GM12878 (cell line): ENCODE data around the gene PARG. TPM values are rescaled to one million over a fixed set of nuclear protein-coding genes. Genes with fewer than 3 reads are reported as not detected.
"Not testable (repeated sequence)": the region's sequence is repeated elsewhere in the genome, so short reads cannot be mapped to it uniquely, and the experiment has no call there.

Experiments used
- ATAC-seq: fragments of 200-7000 bp; cut with Tn5 transposase; 3 replicates; pipeline ENCODE4 v1.9.1; 2020; ENCODE audit warnings: mild to moderate bottlenecking, moderate library complexity
- BruUV-seq: library from RNA; stranded (reverse); fragments of 400-500 nt; replicated peaks from 2 replicates; lab custom pipeline; 2021; lab: Mats Ljungman, UMichigan
- CTCF ChIA-PET: fragments of 300-600 bp; sonication (Branson Sonifier 250); formaldehyde crosslinking; extraction: SDS; loops from one replicate; lab custom pipeline; 2021; ENCODE audit warnings: inconsistent platforms; lab: Yijun Ruan, JAX
- POLR2A ChIA-PET: fragments of 350-600 bp; formaldehyde crosslinking; extraction: SDS; loops from one replicate; lab custom pipeline; 2021; ENCODE audit warnings: inconsistent platforms; lab: Charles Lee
- RAD21 ChIA-PET: fragments of 300-600 bp; sonication (Branson Sonifier 250); formaldehyde crosslinking; loops from one replicate; lab custom pipeline; 2023; ENCODE audit warnings: antibody characterized with exemption; ENCODE audit not compliant: unreplicated experiment; lab: Charles Lee
- SMC1A ChIA-PET: fragments of 300-600 bp; sonication (Branson Sonifier 250); formaldehyde crosslinking; loops from one replicate; lab custom pipeline; 2023; ENCODE audit not compliant: unreplicated experiment, uncharacterized antibody; lab: Charles Lee
- DNase-seq: peaks from one replicate; pipeline ENCODE4 v3.0.0-alpha.2; 2011; ENCODE audit warnings: low read depth, low spot score
- FAIRE-seq: peaks from 3 replicates; lab custom pipeline; 2011; peaks lifted over from hg19 to GRCh38; lab: Jason Lieb, UNC
- H2AFZ ChIP-seq: 2 replicates; pipeline ENCODE4 v1.6.0; 2011; ENCODE audit warnings: low read depth, low read length, control low read depth; ENCODE audit not compliant: control insufficient read depth
- H3K27ac ChIP-seq: 2 replicates; pipeline ENCODE4 v1.5.1; 2011; ENCODE audit warnings: control low read depth; ENCODE audit not compliant: control insufficient read depth, insufficient read depth
- H3K27me3 ChIP-seq, 2 experiments: replicated peaks in 1 of 2; 2 replicates each; pipeline versions ENCODE4 v1.6.0 to v1.6.1; 2011; ENCODE audit warnings: low read length in 1 of 2; ENCODE audit not compliant: control insufficient read depth in 2 of 2, insufficient read depth in 2 of 2
- H3K36me3 ChIP-seq, 2 experiments: 2 replicates each; pipeline ENCODE4 v1.5.1; 2011; ENCODE audit warnings: low read length in 1 of 2; ENCODE audit not compliant: control insufficient read depth in 2 of 2, insufficient read depth in 2 of 2
- H3K4me1 ChIP-seq: 2 replicates; pipeline ENCODE4 v1.6.1; 2011; ENCODE audit warnings: mild to moderate bottlenecking, low read length, moderate library complexity, mixed read lengths; ENCODE audit not compliant: control insufficient read depth, insufficient read depth
- H3K4me2 ChIP-seq: 2 replicates; pipeline ENCODE4 v1.6.0; 2011; ENCODE audit warnings: control low read depth; ENCODE audit not compliant: control insufficient read depth, insufficient read depth
- H3K4me3 ChIP-seq: fragments of 200-600 bp; sonication (generic); 2 replicates; pipeline ENCODE4 v1.5.1; 2016
- H3K79me2 ChIP-seq: 2 replicates; pipeline ENCODE4 v1.6.0; 2011; ENCODE audit warnings: low read length; ENCODE audit not compliant: control insufficient read depth, insufficient read depth
- H3K9ac ChIP-seq: 2 replicates; pipeline ENCODE4 v1.8.0; 2011; ENCODE audit warnings: low read length, control low read depth, mixed read lengths; ENCODE audit not compliant: control insufficient read depth, insufficient read depth
- H3K9me3 ChIP-seq: replicated peaks from 3 replicates; pipeline ENCODE4 v1.5.1; 2011; ENCODE audit warnings: mild to moderate bottlenecking, low read length; ENCODE audit not compliant: control insufficient read depth, insufficient read depth
- H4K20me1 ChIP-seq: 2 replicates; pipeline ENCODE4 v1.6.0; 2011; ENCODE audit not compliant: control insufficient read depth, insufficient read depth
- CHD1 ChIP-seq: IDR thresholded peaks from 2 replicates; pipeline ENCODE4 v1.6.1; 2012; ENCODE audit warnings: low read depth, low read length, improper control_type of control experiment
- WGBS: methylation state at CpG from one replicate; pipeline ENCODE4 v1.1.6; 2016; ENCODE audit warnings: low lambda C conversion rate; ENCODE audit not compliant: insufficient replicate concordance, insufficient coverage; ENCODE audit errors: missing lambda C conversion rate; 5-methylcytosine and 5-hydroxymethylcytosine counted together
- in situ Hi-C: fragments of 300-500 bp; cut with MboI; formaldehyde crosslinking; loops from 9 replicates; pipeline ENCODE4 v1.14.3; 2018; ENCODE audit warnings: mixed read lengths
- intact Hi-C: fragments of 100-400 bp; cut with micrococcal nuclease; formaldehyde crosslinking; loops from one replicate; pipeline ENCODE4 v1.14.2; 2022; ENCODE audit not compliant: unreplicated experiment
- polyA plus RNA-seq, 11 experiments: library from polyadenylated mRNA; depleted of rRNA in 4 of 11; unstranded in 6 of 11; stranded (reverse) in 5 of 11; fragments of >200 nt; fragmentation: Nextera tagmentation in 4 of 11; fragmentation: Illumina TruSeq in 1 of 11; extraction: Ambion mirVana in 4 of 11; extraction: Trizol in 1 of 11; gene quantifications; 1 replicate in 1 of 11; 2 replicates in 10 of 11; pipeline versions ENCODE4 v1.2.1 to v1.2.3, GENCODE V29; 2011 to 2016; ENCODE audit warnings: inconsistent platforms in 2 of 11, missing spikeins in 2 of 11, low read depth in 1 of 11
- total RNA-seq, 4 experiments: library from RNA; depleted of rRNA in 3 of 4; stranded (reverse); fragments of >200 nt in 3 of 4; fragmentation: Illumina TruSeq in 1 of 4; extraction: Trizol in 1 of 4; gene quantifications; 2 replicates each; pipeline versions ENCODE4 v1.2.1 to v1.2.3, GENCODE V29; 2013 to 2021

Gene PARG
- total and polyA plus RNA-seq, 10 of the 15 experiments (the other 5 are each of a cell fraction or from before 2014, with no cell fraction given), result 4.8 to 35.4 (median 21.9) TPM

DNA sequence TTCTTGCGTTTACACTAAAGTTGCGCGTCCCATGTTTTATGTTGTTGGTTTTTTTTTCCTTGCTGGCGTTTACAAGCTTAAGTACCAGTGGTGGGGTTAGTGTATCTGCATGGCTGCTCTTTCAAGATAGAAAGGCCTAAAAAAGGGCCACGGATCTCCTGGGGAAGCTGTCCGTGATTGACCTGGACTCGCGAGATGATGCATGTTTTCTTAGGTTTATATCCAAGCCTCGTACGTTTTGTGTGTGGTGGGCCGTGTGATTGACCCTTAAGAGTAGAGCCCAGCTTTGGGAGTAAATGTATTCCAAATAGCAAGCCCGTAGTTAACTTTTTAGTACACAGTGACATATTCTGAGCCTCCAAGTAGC lies 495 bp upstream of the PARG start:
- in situ Hi-C loops, intact Hi-C loops, SMC1A ChIA-PET, POLR2A ChIA-PET, DNase-seq, CTCF ChIA-PET: not testable (repeated sequence)
- Histone ChIP-seq H3K4me2 (0 out of 2 replicates have a peak overlapping the region, but pooled peaks have one; percentile 28), H3K4me3 (peak overlapping the region; percentile 98), H3K79me2 (peaks cover 50% of the 10 kb centered on the region), H2AFZ (peak overlapping the region; percentile 72)
- peak; percentile 48 for ATAC-seq
- TSS peak; percentile 79 for BruUV-seq
- TF ChIP-seq CHD1, result 0 out of 2 replicates have a peak, but pooled peaks have one; percentile 40
- TF ChIP-seq, all 136 proteins: peak for 1; not testable (repeated sequence) for 135
- H3K4me1 ChIP-seq, H3K9me3 ChIP-seq, H3K36me3 ChIP-seq, FAIRE-seq, H3K27me3 ChIP-seq, RAD21 ChIA-PET, H4K20me1 ChIP-seq: not testable (repeated sequence)
- Histone ChIP-seq H3K27ac (peak overlapping the region; percentile 64), H3K9ac (peak overlapping the region; percentile 83)
- WGBS, result 1% methylated on average over 12 of the region's 12 CpGs

DNA sequence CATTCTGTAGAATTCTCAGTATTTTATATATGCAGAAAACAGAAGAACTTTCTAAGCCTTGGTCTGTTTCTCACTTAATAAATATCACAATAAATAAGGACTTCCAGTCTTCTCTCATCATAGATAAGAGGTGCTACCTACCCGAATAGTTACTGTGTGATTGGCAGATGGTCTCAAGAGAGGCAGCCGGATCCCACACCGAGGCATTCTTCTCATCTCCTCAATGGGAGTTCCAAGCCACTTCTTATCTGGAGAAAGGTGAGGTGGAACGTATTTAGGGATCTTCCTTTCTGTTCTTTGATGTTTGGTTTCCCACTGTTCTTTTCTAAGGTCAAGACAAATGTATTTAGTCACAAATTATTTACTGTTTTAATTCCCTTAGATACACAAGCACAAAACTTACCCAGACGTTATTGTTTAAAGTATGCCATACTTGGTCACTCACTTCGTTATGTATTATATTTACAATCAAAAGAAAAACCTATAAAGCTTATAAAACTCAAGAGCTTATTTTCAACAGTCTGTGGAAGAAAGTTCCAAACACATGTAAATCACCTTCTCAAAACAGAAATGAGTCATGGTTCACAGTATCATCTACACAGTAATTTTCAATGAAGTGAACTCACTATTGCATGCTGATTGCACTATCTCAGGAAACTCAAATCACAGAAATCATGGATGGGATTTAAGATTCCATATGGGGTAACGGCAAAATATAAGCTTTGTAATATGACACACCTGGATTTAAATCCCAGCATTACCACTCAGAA lies 9.7 kb downstream of the PARG start:
- BruUV-seq, H3K4me1 ChIP-seq, H4K20me1 ChIP-seq, H3K9ac ChIP-seq, H3K27me3 ChIP-seq, CTCF ChIA-PET, H3K79me2 ChIP-seq, H2AFZ ChIP-seq, H3K27ac ChIP-seq, POLR2A ChIA-PET, H3K4me2 ChIP-seq, intact Hi-C loops, H3K9me3 ChIP-seq, in situ Hi-C loops, DNase-seq, H3K4me3 ChIP-seq, H3K36me3 ChIP-seq, ATAC-seq, SMC1A ChIA-PET, RAD21 ChIA-PET: not testable (repeated sequence)
- peak; percentile 79 for FAIRE-seq
- 90% methylated on average over 7 of the region's 7 CpGs for WGBS

DNA sequence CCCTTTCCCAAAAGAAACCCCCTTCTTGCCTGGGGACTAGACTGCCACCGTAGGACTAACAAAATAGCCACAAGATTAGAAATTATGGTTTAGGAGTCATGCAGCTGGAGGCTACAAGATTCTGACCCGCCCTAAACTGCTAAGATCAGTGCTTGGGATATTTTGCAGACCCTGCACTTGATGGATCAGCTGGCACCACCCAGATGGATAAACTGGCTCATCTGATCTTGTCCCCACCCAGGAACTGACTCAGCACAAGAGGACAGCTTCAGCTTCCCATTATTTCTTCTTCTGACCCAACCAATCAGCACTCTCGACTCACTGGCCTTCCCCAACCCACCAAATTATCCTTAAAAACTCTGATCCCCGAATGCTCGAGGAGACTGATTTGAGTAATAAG lies 10.6 kb downstream of the PARG start:
- POLR2A ChIA-PET, H3K4me2 ChIP-seq, H3K4me1 ChIP-seq, ATAC-seq, in situ Hi-C loops, H3K27me3 ChIP-seq, H3K36me3 ChIP-seq, SMC1A ChIA-PET, BruUV-seq, H3K4me3 ChIP-seq, H2AFZ ChIP-seq, H3K27ac ChIP-seq, H3K79me2 ChIP-seq, DNase-seq, H3K9me3 ChIP-seq, H4K20me1 ChIP-seq, H3K9ac ChIP-seq, FAIRE-seq, RAD21 ChIA-PET, CTCF ChIA-PET, intact Hi-C loops: not testable (repeated sequence)
- 100% methylated on average over 2 of the region's 5 CpGs for WGBS

DNA sequence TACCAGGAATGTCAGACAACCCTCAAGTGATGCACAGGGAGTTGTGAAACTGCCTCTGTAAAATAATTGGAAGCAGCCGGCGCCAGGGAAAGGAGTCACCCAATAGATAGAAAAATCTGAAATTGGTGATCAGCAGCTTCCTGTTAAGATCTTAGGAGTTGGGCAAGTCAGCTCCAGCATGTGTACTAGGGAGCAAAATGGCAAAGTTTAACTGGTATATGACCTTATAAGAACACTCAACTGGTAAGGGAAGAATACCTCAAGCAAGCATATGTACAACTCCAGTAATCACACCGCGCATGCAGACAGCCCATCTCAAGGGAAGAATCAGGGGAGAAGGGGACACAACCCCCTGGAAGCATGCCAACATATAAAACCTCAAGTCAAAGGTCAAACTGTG lies 18.3 kb downstream of the PARG start:
- not testable (repeated sequence) for H2AFZ ChIP-seq

More for the DNA sequence above, 18.3 kb downstream of the PARG start:
- H3K9me3 ChIP-seq, H3K4me3 ChIP-seq, H4K20me1 ChIP-seq, H3K27me3 ChIP-seq, H3K27ac ChIP-seq, H3K79me2 ChIP-seq, DNase-seq, SMC1A ChIA-PET, BruUV-seq, RAD21 ChIA-PET, H3K4me1 ChIP-seq, FAIRE-seq, intact Hi-C loops, CTCF ChIA-PET, POLR2A ChIA-PET, H3K4me2 ChIP-seq, ATAC-seq, H3K9ac ChIP-seq, H3K36me3 ChIP-seq: not testable (repeated sequence)
- in situ Hi-C loops, result loop anchor here (10.0 kb wide), 1 partner anchor 329 kb away; no protein-coding TSS in a partner anchor
- 96% methylated on average over 4 of the region's 4 CpGs for WGBS
